IMR-90 (cell line): ENCODE results near the gene CACNA2D1. TPM values are rescaled to one million over a fixed set of nuclear protein-coding genes. Genes with fewer than 3 reads are reported as not detected.

Source experiments
- ATAC-seq: fragments of 200-7000 bp; cut with Tn5 transposase; 2 replicates; pipeline ENCODE4 v1.9.1; 2020; ENCODE audit warnings: low read depth, mild to moderate bottlenecking, moderate library complexity
- BruUV-seq: library from RNA; stranded (reverse); fragments of 400-500 nt; replicated peaks from 2 replicates; lab custom pipeline; 2021; lab: Mats Ljungman, UMichigan
- CTCF ChIA-PET: fragments of 300-600 bp; formaldehyde crosslinking; extraction: SDS; loops from one replicate; lab custom pipeline; 2021; ENCODE audit warnings: antibody characterized with exemption; lab: Yijun Ruan, JAX
- POLR2A ChIA-PET: fragments of 300-600 bp; sonication (Branson Sonifier 250); formaldehyde crosslinking; loops from one replicate; lab custom pipeline; 2022; ENCODE audit warnings: antibody characterized with exemption; ENCODE audit not compliant: unreplicated experiment; lab: Charles Lee
- DNase-seq: peaks from one replicate; pipeline ENCODE4 v3.0.0; 2013
- H2AFZ ChIP-seq: replicated peaks from 2 replicates; pipeline ENCODE3; 2013; ENCODE audit warnings: low read length, mild to moderate bottlenecking; ENCODE audit not compliant: poor library complexity
- H2AK5ac ChIP-seq: 2 replicates; pipeline ENCODE4 v1.6.1; 2013; ENCODE audit warnings: low read depth, low read length, inconsistent platforms
- H2AK9ac ChIP-seq: replicated peaks from 2 replicates; pipeline ENCODE3; 2013; ENCODE audit warnings: mild to moderate bottlenecking, low read depth, low read length, moderate library complexity; ENCODE audit not compliant: poor library complexity
- H2BK120ac ChIP-seq: 2 replicates; pipeline ENCODE4 v1.6.1; 2013; ENCODE audit warnings: low read depth, low read length, inconsistent platforms
- H2BK15ac ChIP-seq: 3 replicates; pipeline ENCODE4 v1.6.1; 2013; ENCODE audit warnings: low read depth, low read length, inconsistent platforms
- H2BK20ac ChIP-seq: 2 replicates; pipeline ENCODE4 v1.6.1; 2013; ENCODE audit warnings: low read depth, mild to moderate bottlenecking, inconsistent platforms, low read length, moderate library complexity
- H2BK5ac ChIP-seq: 2 replicates; pipeline ENCODE4 v1.6.1; 2013; ENCODE audit warnings: mild to moderate bottlenecking, low read depth, low read length, inconsistent platforms; ENCODE audit not compliant: poor library complexity, severe bottlenecking
- H3K14ac ChIP-seq: replicated peaks from 2 replicates; pipeline ENCODE4 v1.6.1; 2013; ENCODE audit warnings: low read depth, low read length, inconsistent platforms
- H3K18ac ChIP-seq: 2 replicates; pipeline ENCODE4 v1.6.1; 2013; ENCODE audit warnings: low read depth, low read length, control low read depth
- H3K23ac ChIP-seq: 2 replicates; pipeline ENCODE4 v1.6.1; 2013; ENCODE audit warnings: low read depth, low read length, inconsistent platforms
- H3K27ac ChIP-seq: 2 replicates; pipeline ENCODE4 v1.5.1; 2013; ENCODE audit warnings: mild to moderate bottlenecking, control low read depth, low read length; ENCODE audit not compliant: insufficient read depth
- H3K27me3 ChIP-seq: 2 replicates; pipeline ENCODE4 v1.6.1; 2013; ENCODE audit warnings: low read length; ENCODE audit not compliant: control insufficient read depth, insufficient read depth
- H3K36me3 ChIP-seq: 2 replicates; pipeline ENCODE4 v1.6.1; 2013; ENCODE audit warnings: low read length, mixed read lengths; ENCODE audit not compliant: control insufficient read depth, insufficient read depth
- H3K4ac ChIP-seq: 2 replicates; pipeline ENCODE4 v1.6.1; 2013; ENCODE audit warnings: low read depth, low read length, inconsistent platforms
- H3K4me1 ChIP-seq: 2 replicates; pipeline ENCODE4 v1.6.1; 2013; ENCODE audit warnings: low read length, mixed read lengths; ENCODE audit not compliant: control insufficient read depth, insufficient read depth
- H3K4me2 ChIP-seq: 2 replicates; pipeline ENCODE4 v1.6.1; 2013; ENCODE audit warnings: low read depth, mild to moderate bottlenecking, control low read depth, low read length, moderate library complexity
- H3K4me3 ChIP-seq: 2 replicates; pipeline ENCODE4 v1.5.1; 2013; ENCODE audit warnings: low read depth, mild to moderate bottlenecking, control low read depth, low read length, moderate library complexity; ENCODE audit not compliant: insufficient read depth
- H3K56ac ChIP-seq: 2 replicates; pipeline ENCODE4 v1.6.1; 2013; ENCODE audit warnings: low read length, inconsistent platforms; ENCODE audit not compliant: insufficient read depth; ENCODE audit errors: extremely low read depth
- H3K79me1 ChIP-seq, 2 experiments: 2 replicates each; pipeline ENCODE4 v1.6.1; 2013; ENCODE audit warnings: low read length in 2 of 2, inconsistent platforms in 1 of 2, low read depth in 1 of 2
- H3K9ac ChIP-seq: 2 replicates; pipeline ENCODE4 v1.6.1; 2013; ENCODE audit warnings: low read depth, low read length, control low read depth
- H3K9me1 ChIP-seq: 2 replicates; pipeline ENCODE4 v1.6.1; 2013; ENCODE audit warnings: low read length, inconsistent platforms; ENCODE audit not compliant: insufficient read depth
- H3K9me3 ChIP-seq: 2 replicates; pipeline ENCODE4 v1.6.1; 2013; ENCODE audit warnings: low read length; ENCODE audit not compliant: control insufficient read depth, insufficient read depth
- H4K20me1 ChIP-seq: 2 replicates; pipeline ENCODE4 v1.6.1; 2013; ENCODE audit warnings: low read length, inconsistent platforms; ENCODE audit not compliant: insufficient read depth
- H4K5ac ChIP-seq: 2 replicates; pipeline ENCODE4 v1.6.1; 2013; ENCODE audit warnings: mild to moderate bottlenecking, low read depth, low read length, control low read depth
- H4K8ac ChIP-seq, 2 experiments: 2 replicates each; pipeline ENCODE4 v1.6.1; 2013; ENCODE audit warnings: low read depth in 2 of 2, low read length in 2 of 2, control low read depth in 1 of 2, inconsistent platforms in 1 of 2
- H4K91ac ChIP-seq: 2 replicates; pipeline ENCODE4 v1.6.1; 2013; ENCODE audit warnings: low read depth, low read length, inconsistent platforms; ENCODE audit not compliant: insufficient read depth
- NFE2L2 ChIP-seq: fragments of 150-350 bp; IDR thresholded peaks from 2 replicates; pipeline ENCODE4 v1.6.1; 2016; ENCODE audit warnings: low read depth, mild to moderate bottlenecking, low read length
- RFX5 ChIP-seq: IDR thresholded peaks from 2 replicates; pipeline ENCODE4 v1.8.0; 2012; ENCODE audit warnings: low read depth, mild to moderate bottlenecking, low read length, moderate library complexity
- WGBS, 2 experiments: methylation state at CpG; one replicate each; pipeline versions ENCODE4 v1.1.5 to v1.1.7; 2013; ENCODE audit warnings: missing lambda C conversion rate in 2 of 2; ENCODE audit not compliant: insufficient read length in 1 of 2; ENCODE audit errors: extremely low coverage in 2 of 2; 5-methylcytosine and 5-hydroxymethylcytosine counted together
- dilution Hi-C: fragments of 300-500 bp; cut with HindIII; formaldehyde crosslinking; loops from one replicate; pipeline ENCODE4 v1.14.3; 2018; ENCODE audit warnings: low sequenced_read_pairs; ENCODE audit not compliant: unreplicated experiment
- in situ Hi-C: fragments of 300-500 bp; cut with MboI; formaldehyde crosslinking; loops from 3 replicates; pipeline ENCODE4 v1.14.3; 2019; ENCODE audit warnings: low sequenced_read_pairs, inconsistent platforms, mixed read lengths
- intact Hi-C: fragments of 100-400 bp; cut with micrococcal nuclease; formaldehyde crosslinking; loops from 2 replicates; pipeline ENCODE4 v1.10.0; 2022
- polyA plus RNA-seq, 3 experiments: library from polyadenylated mRNA; depleted of rRNA; stranded (reverse); fragments of >200 nt; gene quantifications; 2 replicates each; pipeline ENCODE4 v1.2.3, GENCODE V29; 2012; ENCODE audit warnings: low replicate concordance in 1 of 3
- total RNA-seq: library from RNA; depleted of rRNA; stranded (reverse); fragments of >200 nt; gene quantifications from 2 replicates; pipeline ENCODE4 v1.2.3, GENCODE V29; 2012

Gene CACNA2D1
- total and polyA plus RNA-seq, 2 of the 4 experiments (the other 2 are of a cell fraction): 5.8 to 21.9 TPM

- TF ChIP-seq NFE2L2: no peak
- no peak for TF ChIP-seq RFX5
- Histone ChIP-seq H4K8ac (no peak overlapping the region), H2BK120ac (no peak overlapping the region), H3K36me3 (no peaks in the 10 kb centered on the region), H2BK15ac (no peak overlapping the region), H4K5ac (no peak overlapping the region), H3K18ac (no peak overlapping the region), H3K23ac (no peak overlapping the region), H2AK5ac (no peak overlapping the region), H3K4me3 (no peak overlapping the region), H4K91ac (no peak overlapping the region), H3K4ac (no peak overlapping the region), H4K20me1 (no peaks in the 10 kb centered on the region), H3K27ac (no peak overlapping the region), H3K9me1 (no peaks in the 10 kb centered on the region), H2AFZ (no peak overlapping the region), H2BK5ac (no peak overlapping the region), H3K79me1 (no peaks in the 10 kb centered on the region), H3K56ac (no peak overlapping the region), H3K14ac (no peak overlapping the region), H3K9me3 (no peaks in the 10 kb centered on the region), H2BK20ac (no peak overlapping the region), H3K27me3 (no peaks in the 10 kb centered on the region), H3K4me1 (peaks cover 2% of the 10 kb centered on the region), H3K9ac (no peak overlapping the region), H2AK9ac (no peak overlapping the region), H3K4me2 (no peak overlapping the region)
- CTCF ChIA-PET: no interaction called here
- in situ Hi-C loops (loop anchor here (5.0 kb wide), 1 partner anchor 458 kb away; no protein-coding TSS in a partner anchor), dilution Hi-C loops (no loop called here), intact Hi-C loops (loop anchor here (5.0 kb wide), 1 partner anchor 767 kb away; no protein-coding TSS in a partner anchor)
- DNase-seq: no peak
- no CpG with 5 or more reads among the region's 2 CpGs for WGBS, 2 experiments
- POLR2A ChIA-PET: no interaction called here
- BruUV-seq: no TSS peak
- no peak for ATAC-seq
These were observed 483.6 kb downstream of the CACNA2D1 start for GRCh38 chr7:81960026-81960425.
